GM18873 (cell line): ENCODE results near the gene MEIS2.

Experiments
- ATAC-seq: cut with Tn5 transposase; IDR thresholded peaks from one replicate; pipeline ENCODE4 v1.9.1; 2021; ENCODE audit warnings: mild to moderate bottlenecking, moderate library complexity, moderate number of reproducible peaks; ENCODE audit not compliant: unreplicated experiment, low FRiP score

MEIS2 gene

DNA sequence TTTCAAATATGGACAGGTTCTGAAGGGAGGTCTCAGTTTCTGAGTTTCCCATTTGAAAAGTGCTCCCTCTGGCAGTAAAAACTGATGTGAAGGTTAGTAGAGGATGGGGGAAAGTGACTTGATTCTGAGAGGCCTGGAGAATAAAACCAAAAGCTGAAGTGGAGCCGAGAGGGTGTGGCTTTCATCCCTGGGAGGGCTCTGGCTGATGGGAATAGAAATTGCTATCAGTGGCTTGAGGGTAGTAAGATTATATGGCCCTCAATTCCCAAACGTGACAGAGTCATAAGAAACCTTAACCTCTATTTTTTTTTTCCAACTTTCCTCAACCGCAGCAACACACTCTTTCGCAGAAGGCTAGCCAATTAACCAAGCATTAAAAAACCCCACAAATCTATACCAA, 185.9 kb downstream of the MEIS2 start:
- ATAC-seq = no peak

DNA sequence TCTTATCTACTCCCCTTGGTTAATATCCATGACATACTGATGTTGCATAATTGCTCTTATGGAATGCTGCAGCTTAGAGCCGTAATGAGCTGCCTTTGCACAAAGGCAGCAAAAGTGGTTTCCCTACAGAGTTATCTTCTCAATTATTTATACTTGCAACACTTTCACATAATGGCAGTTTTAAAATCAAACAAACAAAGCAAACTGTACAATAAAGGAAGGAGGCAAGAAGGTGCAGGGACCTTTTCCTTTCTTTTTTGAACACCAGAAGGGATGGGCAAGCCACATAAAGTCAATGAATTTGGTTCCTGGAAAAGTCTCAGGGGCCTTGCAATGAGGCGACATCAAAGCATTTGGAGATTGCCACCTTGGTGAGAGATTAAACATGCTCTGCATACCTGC, 188.0 kb downstream of the MEIS2 start:
- ATAC-seq = no peak

DNA sequence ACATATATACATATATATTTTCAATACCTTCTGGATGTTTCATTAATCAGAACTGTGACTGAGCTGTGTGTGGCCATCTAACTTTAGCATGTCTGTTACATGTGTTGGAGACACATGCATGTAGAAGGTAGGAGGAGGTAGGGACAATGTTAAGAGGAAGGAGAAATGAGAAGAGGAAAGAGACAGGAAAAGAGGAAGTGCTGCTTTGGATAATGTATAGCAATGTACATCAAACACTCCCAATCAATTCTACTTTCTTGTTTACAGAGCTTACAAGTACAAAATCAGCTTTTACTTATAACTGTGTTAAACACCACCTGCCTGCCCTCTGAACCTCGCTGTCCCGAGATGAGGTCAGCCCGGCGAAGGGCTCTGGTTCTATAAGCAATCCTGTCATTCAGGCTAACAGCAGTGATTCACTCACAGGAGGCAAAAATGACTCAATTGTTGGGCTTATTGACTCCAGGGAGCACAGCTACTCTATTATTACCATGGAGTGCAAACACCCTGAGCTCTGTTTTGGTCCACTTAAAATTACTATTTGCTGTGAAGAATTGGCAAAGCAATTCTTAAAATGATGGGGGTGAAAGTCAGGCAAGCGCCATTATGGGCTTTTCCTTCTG, 188.9 kb downstream of the MEIS2 start:
- no peak for ATAC-seq

- no peak for ATAC-seq
Observed at GRCh38 chr15:36908991-36909390, 191.4 kb downstream of the MEIS2 start.

DNA sequence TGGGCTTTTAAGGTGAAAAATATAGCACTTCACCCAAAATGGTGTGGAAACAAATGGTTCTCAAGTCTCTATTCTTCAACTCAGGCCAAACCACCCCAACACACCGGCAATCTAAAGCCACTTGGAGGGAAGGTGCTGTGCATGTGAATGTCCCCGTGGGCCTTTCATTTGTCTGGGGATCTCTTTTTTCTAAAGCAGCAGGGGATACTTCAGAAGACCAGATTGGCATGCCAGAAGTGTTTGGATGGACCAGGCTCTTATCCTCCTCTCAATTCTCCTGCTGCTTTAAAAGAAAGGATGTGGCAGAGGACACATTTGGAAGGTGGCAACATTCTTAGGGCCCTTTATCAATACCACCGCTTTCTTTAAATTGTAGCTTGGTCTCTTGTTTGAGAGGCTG, 193.1 kb downstream of the MEIS2 start:
- no peak for ATAC-seq

- ATAC-seq = no peak
Observed at GRCh38 chr15:36905908-36906307, 194.4 kb downstream of the MEIS2 start.

- ATAC-seq = no peak
Observed at GRCh38 chr15:36904715-36905114, 195.6 kb downstream of the MEIS2 start.

DNA sequence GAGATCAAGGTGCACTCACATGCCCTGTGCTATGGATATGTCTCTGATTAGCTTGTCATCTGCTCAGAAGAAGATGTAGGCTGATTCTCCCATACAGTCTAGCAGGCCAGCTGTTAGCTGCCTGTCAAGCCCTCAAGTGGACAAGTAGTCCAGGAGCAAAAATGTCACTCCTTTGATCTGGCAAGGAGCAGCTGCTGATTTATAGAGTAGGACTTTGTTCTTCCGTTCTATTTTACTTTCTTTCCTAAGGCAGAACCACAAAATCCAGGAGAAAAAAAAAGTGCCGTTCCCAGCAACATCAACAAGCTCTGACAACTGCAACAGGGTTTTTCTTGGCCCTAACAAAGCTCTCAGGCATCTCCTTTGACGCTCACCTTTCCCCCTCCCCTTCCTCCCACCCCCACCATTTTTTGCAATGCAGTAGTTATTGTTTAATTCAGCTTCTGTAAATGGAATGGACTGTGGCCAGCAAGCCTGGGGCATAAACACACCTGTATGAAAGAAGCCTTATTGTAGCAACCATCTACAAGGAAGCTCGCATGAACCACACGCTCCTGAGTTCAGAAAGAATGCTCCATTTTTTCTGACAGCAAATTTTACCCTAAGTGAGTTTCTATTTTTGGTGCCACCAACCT, 196.3 kb downstream of the MEIS2 start:
- ATAC-seq = no peak

DNA sequence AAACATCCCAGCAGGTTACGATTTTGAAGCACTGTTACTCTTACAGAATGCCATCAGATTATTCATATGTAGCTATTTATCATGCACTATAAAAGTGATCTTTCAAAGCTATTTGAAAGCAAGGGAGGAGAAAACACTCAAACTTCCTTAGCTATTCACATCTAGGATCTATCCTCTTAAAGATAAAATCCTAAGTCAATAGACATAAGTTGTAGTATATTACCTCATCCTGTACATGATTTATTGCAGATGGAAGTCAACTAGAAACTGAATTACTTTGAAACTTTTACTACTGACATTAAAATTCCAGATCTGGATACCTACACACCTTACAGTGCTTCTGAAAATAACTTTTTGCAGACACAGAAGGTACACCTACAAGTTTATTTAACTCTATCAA, 197.2 kb downstream of the MEIS2 start:
- ATAC-seq = no peak

- no peak for ATAC-seq
Observed at GRCh38 chr15:36901012-36901411, 199.3 kb downstream of the MEIS2 start.

DNA sequence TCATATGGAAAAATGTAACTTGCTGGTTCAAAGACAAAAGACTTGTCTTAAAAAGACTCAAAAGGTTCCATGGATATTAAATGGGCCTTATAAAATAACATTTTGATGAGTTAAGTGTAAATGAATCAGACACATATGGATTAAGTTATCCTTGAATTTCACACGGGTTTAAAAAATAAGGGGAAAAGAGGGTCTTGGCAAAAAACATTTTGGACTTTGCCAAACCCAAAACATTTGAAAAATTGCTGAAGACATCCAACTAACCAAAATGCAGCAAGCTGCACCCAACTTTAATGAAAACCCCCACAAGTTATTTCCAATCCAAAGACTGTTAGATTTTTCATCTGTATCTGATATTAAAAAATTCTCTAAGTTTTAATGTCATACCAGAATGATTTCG, 200.7 kb downstream of the MEIS2 start:
- no peak for ATAC-seq

DNA sequence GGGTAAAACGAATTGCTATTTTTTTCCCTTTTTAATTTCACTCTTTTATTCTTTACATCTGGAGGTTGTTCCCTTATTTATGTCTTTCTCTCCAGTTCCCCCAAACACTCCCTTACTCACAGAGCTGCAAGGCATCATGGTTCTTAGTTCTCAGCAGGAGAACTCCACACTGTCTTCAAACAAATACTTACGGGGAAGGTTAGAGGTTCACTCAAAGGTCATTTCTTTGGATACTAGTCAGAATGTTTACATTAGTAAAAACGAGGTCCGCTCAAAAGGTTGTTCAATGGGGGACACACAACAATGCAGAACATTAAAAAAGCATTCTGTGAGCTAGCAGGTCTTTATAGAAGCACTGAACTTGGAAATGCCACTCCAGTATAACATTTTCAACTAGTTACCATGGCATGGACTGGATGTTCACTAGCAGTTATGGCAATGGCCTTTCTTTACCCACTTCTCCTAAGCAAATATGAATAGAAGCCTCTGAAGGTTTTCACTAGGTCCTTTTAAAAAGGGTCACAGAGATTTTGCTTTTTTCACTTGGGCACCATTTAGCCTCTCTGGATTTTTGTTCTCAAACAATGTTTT, 201.7 kb downstream of the MEIS2 start:
- ATAC-seq = no peak

DNA sequence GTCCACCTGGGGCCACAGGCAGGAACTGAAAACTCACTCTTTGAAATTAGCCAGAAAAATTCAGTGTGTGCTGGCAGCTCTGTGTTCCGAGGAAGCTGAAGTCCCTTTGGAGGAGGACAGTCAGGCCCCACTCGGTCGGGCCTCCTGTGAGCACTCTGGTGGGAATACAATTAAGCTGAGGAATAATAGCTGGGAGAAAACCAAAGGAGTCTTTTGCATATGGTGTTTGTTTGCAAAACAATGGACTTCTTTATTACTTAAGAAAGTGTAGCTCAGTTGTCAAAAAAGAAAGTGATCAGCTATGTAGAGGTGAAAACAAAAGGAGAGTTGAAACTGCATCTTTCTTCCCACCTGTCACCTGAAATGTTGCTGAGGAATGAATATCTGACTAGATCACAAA, 202.5 kb downstream of the MEIS2 start:
- ATAC-seq = no peak

- no peak for ATAC-seq
Observed at GRCh38 chr15:36896949-36897348, 203.4 kb downstream of the MEIS2 start.

DNA sequence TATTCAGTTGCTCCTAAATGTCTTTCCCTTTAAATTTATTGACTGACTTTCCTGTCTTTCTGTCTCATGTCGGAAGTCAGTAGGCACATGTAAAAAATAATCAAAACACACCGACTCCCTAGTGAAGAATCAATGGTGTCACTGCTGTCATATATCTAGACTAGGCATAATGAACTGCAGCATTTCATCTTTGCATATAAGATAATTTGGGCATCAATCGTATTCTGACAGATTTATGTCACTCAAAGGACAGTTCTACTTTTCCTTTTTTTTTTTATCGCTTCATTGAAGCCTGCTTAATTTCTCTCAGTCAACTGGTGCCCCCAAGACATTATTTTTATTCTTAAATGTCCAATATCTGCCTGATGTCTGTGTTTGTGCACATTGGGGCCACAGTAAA, 206.3 kb downstream of the MEIS2 start:
- no peak for ATAC-seq

DNA sequence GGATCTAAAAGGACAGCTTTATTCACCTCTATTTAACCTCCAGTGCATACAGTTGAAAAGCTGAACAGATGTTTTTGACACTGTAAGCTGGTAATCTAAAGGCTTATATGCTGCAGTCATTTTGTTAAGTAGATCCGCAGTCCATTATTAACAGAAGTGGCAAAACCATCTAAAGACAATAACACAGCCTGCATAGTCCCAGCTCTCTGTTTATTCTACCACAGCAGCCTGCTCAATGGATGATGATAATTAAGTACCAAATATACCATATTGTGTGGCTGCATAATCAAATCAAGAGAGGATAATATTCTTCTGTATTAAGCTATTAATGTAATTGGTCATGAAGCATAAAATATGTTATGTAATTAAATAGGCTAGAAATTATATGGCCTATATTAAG, 207.1 kb downstream of the MEIS2 start:
- ATAC-seq = no peak

- no peak for ATAC-seq
Observed at GRCh38 chr15:36888011-36888992, 212.0 kb downstream of the MEIS2 start.

DNA sequence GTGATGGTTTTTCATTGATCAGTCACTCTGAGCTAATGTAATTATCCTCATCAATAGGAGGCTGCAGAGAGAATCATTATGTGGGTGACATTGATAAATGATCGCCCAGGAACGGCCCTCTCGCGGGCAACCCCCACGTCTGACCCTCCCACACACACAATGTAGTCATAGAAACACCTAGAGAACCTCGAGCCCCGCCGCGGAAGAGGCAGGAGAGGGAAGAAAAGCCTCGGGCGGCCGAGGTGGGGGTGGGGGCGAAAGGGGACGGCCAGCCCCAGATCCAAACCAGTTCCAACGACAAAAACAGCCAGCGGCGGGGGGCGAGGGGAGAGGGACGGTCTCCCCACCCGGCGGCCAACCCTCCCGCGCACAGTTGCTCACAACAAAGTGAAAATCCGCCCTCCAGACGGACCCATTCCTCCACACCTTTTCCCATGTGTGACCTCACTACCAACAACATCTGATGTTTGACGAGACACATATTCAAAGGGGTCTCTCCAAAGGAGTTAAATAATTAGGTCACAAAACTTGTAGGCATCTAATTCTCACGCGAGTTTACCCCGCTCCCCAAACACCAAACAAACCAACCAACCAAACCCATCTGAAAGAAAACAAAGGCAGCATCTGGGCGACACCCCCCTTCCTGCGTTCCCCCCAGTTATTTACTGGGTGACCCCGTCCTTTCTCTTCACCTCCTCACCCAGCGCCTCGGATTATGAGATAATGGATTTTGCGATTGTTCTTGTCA, 213.0 kb downstream of the MEIS2 start:
- no peak for ATAC-seq

GRCh38 chr15:36886701-36887100, 213.6 kb downstream of the MEIS2 start:
- ATAC-seq = no peak

DNA sequence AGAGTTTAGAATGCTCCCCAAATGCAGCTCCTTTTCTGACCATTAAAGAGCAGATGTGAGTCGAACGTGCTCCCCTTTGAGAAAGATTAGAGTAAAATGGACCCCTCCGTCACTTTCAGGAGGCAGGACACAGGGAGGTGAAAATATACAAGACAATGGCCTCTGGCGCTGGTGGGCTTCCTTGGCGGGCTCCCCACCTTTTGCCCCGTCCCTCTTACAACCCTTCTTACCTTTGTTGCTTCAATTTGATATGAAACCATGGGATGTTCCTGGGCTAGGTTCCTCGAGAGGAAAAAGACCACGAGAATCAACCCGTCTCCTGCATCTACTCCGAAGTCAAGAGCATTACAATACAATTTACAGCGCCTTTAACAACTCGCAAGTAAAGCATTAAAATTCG, 214.2 kb downstream of the MEIS2 start:
- ATAC-seq = no peak
